HG03439 (cell line): Measurements from ENCODE around the gene KIZ.
"Not testable (repeated sequence)": the region's sequence is repeated elsewhere in the genome, so short reads cannot be mapped to it uniquely, and the experiment has no call there.

ENCODE experiments used
- ATAC-seq: cut with Tn5 transposase; IDR thresholded peaks from one replicate; pipeline ENCODE4 v1.9.1; 2021; ENCODE audit warnings: mild to moderate bottlenecking, moderate library complexity; ENCODE audit not compliant: unreplicated experiment

The KIZ gene

DNA sequence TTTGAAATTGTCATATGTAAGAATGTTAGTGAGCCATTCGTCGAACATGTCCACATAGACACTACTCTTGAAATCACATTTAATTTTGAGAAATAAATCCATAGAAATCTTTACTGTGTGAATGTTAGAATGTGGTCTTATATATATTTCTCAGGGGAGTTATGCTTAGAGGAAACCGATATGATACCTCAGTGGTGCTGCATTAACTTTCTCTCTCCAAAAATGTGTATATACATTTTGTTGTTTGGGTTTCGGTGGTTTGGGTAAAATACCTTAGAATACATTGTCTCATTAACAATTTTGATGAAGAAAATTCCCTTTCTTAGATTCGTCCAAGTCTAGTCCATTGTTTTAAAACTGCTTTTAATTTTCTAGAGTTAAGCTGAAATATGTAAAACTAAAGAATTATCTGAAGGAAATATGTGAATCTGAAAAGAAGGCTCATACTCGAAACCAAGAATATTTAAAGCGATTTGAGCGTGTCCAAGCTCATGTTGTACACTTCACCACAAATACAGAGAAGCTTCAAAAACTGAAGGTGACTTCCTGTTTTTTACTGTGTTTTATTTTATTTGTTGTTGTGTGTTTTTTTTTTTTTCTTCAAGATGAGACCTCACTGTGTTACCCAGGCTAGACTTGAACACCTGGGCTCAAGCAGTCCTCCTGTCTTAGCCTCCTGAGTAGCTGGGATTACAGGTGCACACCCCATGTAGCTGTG lies 10.3 kb downstream of the KIZ start:
- no peak for ATAC-seq

DNA sequence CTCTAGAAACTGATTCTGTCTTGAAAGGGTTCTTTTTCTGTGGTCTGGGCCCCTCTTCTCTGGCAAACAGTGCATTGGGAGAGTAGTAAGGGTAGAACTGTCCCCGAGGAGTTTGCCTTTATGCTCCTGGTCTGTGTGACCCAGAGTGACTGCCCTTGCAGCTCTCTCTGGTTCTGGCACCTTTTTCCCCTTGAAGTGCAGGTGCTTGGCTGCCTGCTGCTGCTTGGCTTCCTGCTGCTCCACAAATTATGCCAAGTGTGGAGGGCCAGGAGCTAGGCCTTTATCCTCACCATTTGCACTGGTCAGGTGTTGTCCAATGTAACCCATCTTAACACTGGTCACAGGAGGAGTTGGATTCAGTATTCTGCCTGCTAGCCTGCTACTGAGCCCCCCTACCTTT lies 11.2 kb downstream of the KIZ start:
- ATAC-seq = no peak

DNA sequence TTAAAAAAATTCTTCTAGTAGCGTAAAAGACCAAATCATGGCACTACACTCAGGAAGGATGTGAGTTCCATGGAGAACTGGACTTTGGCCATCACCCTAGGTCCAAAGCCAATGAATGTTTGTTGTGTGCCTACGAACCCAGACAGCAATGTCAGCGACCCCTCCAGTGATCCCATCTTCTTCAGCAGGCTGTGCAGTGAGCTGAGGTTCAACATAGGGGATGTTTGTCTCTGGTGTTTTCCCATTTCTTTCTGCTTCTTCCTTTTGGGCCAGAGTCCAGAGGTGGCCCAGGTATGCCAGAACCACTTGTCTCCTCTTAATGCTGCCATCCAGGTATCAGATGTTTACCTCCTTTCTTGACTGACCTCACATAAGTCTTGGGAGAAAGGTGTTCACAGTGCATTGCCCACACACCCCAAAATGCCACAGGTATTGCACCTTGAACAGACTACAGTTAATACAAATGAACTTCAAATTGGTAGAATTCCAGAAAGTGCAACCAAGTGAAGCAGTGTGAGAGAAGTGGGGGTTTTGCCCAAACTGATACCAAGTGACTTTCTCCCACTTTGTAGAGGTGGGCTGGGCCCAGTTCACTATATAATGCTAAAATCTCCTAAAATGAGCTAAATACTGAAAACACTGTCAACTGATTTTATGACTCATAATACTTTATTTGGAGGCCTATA lies 14.1 kb downstream of the KIZ start:
- no peak for ATAC-seq

DNA sequence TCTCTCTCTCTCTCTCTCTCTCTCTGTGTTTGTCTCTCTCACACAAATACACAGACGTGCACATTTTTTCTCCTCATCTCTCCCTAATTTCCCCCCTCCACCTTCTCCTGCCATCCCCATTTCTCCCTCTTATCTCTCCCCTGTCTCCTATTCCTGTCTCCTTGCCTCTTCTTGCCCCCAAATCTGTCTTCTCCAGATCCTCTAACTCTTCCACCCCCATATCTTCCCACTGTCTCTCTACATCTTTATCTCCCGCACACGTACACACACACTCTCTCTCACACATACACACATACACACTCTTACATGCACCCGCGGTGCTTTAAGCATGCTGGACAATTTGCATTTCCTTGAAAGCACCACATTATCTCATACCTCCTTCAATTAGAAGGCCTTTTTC lies 15.9 kb downstream of the KIZ start:
- ATAC-seq = no peak

DNA sequence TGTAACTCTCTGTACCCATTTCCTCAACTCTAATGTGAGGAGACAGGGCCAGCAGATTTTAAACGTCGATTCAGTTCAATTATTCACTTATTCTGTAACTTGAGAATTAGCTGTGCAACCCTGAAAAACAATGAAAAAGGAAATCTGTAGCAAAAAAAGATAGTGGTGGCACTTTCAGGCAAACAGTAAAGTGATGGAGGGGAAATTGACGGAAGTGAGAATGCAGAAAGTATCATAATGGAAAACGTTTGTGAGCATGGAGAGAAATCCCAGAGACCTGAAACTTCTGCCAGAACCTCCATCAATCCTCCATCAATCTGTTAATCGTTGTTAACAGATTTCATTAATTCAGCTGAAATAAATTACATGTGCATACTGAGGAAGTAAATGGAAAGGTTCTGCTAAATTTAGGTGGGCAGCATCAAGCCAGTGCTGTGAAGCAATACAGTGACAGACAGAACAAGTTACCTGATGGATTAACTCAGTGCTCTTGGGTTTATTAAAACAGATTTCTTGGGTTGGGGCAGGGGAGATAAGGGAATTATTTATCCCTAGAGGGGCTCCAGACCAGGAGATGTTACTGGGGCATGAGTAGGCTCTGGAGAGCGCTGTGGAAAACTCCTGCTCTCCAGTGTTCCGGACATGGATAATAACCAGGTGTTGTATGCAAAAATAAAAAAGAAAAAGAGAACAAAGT lies 17.5 kb downstream of the KIZ start:
- no peak for ATAC-seq

DNA sequence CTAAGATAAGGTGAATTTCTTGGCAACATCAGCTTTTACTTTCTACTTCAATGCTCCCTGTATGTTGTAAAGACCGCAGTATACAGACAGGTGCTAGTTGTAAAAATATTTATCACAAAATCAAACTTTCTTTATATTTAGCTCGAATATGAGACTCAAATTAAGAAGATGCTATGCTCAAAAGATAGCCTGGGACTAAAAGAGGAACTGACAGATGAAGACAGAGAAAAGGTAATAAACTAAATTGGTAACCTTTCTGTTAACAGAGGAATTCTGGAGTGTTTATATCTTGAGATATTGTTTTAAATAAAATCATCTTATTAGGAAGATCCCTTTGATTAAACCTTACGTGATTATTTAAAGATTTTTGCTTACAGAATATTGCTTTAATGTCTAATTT lies 19.5 kb downstream of the KIZ start:
- no peak for ATAC-seq

DNA sequence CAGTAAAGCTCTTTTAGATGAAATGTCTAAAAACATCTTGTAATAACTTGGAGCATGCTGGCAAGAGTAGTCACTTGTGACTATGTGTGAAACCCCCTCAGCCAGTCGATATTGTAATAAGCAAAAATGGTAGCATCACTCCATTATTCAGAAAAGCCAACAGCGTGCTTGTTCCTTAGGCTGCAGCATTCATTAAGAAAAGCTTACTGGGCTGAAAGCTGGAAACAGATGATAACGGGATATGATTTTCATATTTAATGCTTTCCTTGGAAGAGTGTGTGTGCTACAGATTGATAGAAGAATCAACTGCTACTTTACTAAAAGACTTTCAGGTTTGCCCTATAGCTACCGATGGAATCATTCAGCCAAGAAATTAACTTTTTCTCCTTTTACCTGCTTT lies 20.3 kb downstream of the KIZ start:
- no peak for ATAC-seq

DNA sequence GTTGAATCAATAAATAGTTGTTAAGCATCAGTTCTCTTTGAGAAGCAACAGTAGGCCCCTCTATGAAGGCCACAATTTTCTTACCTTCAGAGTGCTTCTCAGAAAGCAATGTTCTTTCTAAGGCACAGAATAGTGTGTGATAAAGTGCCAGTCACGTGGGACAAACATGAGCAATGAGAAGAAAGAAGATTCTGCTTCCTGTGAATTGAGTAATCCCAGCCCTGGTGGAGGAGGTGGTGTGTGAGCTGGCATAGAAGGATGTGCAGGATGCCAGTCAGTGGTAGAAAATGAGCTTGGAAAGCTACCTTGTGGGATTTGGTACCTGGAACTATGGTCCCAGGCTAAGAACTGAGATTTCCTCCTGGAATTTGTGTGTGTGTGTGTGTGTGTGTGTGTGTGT lies 21.7 kb downstream of the KIZ start:
- ATAC-seq = no peak

DNA sequence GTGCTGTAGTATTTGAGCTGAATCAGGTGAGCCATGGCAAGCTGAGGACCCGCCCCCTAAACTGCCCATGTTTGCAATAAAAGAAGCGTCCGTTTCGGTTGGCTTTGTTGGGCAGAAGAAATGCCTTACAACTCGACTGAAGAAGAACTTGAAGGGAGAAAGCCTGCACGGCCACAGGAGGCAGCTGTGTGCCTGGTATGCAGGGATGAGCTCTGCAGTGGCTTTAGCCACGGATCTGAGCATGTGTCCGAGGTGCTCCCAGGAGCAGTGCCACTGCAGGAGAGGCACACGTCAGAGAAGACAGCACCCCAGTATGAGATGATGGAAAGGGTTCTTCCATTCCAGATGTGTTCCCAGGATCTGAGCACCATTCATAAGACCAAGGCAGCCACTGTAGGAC lies 23.5 kb downstream of the KIZ start:
- no peak for ATAC-seq

DNA sequence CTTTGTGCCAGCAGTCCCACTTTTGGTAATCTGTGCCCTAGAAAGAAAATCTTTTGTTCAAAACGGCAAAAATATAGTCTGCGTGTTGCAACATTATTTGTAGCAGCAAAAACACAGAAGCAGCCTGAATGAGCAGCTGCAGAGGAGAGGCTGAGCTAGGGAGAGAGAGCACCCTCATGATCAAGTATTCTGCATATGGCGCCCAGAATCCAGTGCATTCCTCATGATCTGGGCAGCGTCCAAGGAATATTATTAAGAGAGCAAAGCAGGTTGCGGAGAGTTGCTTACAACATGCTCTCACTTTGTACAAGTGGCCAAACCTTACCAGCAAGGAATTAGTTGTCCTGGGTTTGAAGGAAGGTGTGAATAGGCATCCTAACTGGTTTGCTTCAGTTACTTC lies 25.9 kb downstream of the KIZ start:
- ATAC-seq = no peak

DNA sequence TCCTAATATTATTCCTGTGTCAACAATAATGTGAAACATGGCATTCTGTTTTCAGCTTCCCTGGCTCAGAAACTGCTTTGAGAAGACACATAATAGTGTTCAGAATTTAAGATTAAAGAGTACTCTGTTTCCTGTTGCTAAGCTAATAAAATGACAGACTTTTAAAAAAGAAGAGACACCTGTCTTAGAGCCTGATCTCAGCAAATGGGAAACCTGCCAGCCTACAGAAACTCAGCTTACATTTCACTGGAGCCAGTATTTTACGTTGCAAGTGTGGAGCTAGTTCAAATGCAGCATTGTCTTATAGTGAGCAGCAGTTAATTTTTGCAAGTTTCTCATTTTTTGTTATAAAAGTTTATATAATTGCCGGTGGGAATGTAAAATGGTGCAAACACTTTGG lies 28.8 kb downstream of the KIZ start:
- ATAC-seq = no peak

DNA sequence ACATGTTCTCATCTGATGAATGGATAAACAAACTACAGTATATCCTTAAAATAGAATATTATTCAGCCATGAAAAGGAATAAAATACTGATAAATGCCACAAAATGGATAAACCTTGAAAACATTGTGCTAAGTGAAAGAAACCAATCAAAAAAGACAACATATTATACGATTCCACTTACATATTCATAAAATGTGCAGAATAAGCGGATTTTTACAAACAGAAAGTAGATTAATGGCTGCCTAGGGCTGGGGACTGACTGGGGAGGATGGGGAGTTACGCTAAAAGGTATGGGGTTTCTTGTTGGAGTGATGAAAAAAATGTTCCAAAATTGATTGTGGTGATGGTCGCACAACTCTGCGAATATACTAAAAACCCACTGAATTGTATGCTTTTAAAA lies 29.4 kb downstream of the KIZ start:
- ATAC-seq = no peak

DNA sequence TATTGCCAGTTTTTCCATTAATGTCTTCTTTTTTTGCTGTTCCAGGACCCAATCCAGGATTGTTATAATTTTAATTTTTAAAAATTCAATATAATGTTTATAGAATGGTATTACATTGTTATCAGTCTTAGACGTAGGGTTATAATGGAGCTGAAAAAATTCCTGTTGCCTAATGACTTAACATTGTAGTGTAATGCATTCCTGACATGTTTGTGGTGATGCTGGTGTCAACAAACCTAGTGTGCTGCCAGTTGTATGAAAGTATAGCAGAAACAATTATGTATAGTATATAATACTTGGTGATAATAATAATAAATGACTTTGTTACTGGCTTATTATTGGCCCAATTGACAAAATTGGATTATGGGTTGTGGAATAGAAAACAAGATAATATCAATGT lies 30.4 kb downstream of the KIZ start:
- ATAC-seq = no peak

DNA sequence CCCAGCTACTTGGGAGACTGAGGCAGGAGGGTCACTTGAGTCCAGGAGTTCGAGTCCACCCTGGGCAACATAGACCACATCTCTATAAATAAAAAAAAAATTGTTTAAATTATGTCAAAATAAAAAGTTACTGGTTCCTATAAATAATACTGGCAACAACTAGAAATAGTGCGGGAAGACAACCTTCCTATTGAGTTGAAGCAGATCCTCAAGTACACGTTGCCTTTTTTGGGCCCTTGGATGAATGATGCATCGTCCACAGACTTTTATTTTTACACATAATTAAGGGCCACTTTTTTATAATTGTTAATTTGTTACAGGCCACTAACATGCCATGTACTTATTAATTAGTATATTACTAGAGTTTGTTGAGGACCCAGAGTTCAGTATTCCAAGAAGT lies 31.1 kb downstream of the KIZ start:
- ATAC-seq = no peak

DNA sequence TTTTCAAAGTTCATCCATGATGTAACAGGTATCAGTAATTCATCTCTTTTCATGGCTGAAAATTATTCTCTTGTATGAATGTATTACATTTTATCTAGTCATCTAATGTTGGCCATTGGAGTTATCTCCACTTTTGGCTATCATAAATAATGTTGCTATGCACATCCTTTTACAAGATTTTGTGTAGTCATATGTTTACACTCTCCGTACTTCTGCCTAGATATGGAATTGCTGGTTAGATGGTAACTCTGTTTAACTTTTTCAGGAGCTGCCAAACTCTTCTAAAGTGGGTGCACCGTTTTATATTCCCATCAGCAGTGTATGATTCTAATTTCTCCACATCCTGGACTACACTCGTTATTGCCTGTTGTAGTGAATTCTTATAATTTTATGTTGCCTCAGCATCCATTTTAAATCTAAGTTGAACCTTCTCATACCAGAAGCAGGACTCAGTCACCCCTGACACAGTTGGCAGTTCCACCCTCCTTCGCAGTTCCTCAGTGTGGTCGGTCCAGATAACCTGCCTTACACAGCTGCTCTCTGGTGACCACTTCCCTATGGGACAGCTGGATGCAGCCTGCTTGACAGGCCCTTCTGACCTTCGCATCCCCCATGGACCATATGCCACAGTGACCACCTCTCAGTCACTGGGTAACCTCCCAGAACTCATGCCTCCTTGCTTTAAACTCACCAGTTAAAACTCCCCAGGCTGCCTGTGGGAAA lies 33.9 kb downstream of the KIZ start:
- no peak for ATAC-seq

DNA sequence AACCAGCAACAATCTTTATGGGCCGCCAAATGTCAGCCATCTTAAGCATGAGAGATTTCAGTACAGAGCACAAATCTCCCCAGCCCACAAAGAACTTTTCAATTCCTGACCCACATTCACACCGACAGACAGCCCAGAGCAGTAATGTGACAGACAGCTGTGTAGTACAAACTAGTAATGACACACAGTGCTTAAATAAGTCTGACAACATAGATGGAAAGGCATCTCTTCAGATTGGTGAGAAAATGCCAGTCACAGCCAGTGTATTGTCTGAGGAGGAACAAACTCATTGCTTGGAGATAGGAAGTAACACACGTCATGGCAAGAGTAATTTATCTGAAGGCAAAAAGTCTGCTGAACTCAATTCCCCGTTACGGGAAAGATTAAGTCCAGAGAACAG lies 36.0 kb downstream of the KIZ start:
- no peak for ATAC-seq

DNA sequence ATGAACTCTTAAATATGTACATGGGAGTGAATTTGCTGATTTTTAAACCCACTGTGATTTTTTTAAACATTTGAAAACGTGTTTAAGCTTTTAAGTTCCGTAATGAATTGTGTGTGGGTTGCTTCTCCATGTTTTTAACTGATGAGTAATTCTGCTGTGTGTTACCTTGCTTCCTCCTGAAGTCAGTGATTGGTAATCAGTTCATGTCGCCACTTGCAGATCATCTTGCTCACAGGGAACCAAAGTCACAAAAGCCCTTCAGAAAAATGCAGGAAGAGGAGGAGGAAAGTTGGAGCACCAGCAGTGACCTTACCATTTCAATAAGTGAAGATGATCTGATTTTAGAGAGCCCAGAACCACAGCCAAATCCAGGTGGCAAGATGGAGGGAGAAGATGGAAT lies 36.7 kb downstream of the KIZ start:
- no peak for ATAC-seq

DNA sequence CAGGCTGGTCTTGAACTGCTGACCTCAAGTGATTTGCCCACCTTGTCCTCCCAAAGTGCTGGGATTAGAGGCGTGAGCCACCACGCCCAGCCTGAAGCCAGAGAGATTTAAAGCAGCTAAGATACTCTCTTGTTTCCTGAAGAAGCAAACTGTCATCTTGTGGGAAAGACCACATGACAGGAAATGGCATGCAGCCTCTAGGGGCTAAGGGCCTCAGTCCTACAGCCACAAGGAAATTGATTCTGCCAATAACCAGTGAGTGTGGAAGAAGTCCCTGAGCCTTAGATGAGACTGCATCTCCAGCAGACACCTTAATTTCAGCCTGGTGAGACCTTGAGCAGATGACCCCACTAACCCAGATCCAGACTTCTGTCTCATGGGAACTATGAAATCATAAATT lies 40.9 kb downstream of the KIZ start:
- no peak for ATAC-seq

DNA sequence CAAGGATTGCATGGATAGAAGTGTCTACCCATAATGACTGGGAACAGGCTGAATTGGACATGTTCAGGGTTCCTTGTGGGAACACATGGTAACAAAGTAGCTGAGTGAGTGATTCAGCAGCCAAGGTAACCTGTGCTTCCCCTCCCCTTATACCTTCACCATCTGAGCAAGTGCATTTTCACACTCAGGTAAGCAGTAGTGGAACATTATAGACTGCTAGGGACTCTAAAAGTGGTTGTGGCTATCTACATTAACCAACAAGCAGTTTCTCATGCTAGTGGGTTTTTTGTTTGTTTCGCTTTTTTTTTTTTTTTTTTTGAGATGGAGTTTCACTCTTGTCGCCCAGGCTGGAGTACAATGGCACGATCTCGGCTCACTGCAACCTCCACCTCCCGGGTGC lies 41.4 kb downstream of the KIZ start:
- ATAC-seq = no peak

DNA sequence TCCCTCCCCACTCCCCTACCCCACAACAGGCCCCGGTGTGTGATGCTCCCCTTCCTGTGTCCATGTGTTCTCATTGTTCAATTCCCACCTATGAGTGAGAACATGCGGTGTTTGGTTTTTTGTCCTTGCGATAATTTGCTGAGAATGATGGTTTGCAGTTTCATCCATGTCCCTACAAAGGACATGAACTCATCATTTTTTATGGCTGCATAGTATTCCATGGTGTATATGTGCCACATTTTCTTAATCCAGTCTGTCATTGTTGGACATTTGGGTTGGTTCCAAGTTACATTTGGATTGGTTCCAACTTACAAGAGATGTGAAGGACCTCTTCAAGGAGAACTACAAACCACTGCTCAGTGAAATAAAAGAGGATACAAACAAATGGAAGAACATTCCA lies 42.2 kb downstream of the KIZ start:
- ATAC-seq = not testable (repeated sequence)

DNA sequence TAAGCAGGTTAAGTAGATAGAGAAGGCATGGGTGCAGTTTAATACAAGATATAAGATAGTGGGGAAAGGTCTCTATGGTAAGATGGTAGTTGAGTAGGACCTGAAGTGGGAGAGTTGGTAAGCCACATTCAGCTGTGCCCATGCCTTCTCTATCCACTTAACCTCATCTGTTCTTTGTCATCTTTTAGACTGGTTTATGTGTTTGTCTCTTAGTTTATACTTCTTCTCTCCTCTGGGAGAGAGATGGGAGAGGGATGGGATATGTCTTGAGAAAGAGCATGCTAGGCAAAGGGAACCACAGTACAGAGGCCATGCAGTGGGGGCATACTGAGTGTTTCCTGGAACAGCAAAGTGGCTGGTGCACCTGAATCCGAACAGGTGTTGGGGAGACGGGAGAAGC lies 46.7 kb downstream of the KIZ start:
- ATAC-seq = no peak

DNA sequence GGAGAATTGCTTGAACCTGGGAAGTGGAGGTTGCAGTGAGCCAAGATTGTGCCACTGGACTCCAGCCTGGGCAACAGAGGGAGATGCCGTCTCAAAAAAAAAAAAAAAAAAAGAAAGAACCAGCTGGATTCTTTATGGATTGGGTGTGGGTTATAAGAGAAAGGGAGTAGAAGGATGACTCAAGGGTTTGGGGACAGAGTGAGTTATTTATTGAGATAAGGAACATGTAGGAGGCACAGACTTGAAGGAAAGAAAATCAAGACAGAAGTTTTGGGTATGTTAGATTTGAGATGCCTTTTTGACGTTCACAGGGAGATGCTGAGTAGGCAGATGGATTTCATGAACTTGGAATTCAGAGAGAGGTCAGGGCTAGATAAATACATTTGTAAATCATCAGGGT lies 47.6 kb downstream of the KIZ start:
- no peak for ATAC-seq
